HPDE6-E6E7 (cell line): ENCODE data around the gene PLAU.
"Not testable (repeated sequence)": the region's sequence is repeated elsewhere in the genome, so short reads cannot be mapped to it uniquely, and the experiment has no call there.

Source experiments
- DNase-seq: peaks from one replicate; pipeline ENCODE4 v3.0.0; 2011; ENCODE audit warnings: missing footprints; ENCODE audit errors: extremely low spot score

PLAU gene

GRCh38 chr10:73922007-73922863 lies 11.3 kb downstream of the PLAU start:
- no peak for DNase-seq

GRCh38 chr10:73922864-73923133 lies 11.9 kb downstream of the PLAU start:
- no peak for DNase-seq

- DNase-seq: no peak
Measured at GRCh38 chr10:73923935-73924598, 13.1 kb downstream of the PLAU start.

GRCh38 chr10:73924935-73925334 lies 14.0 kb downstream of the PLAU start:
- no peak for DNase-seq

GRCh38 chr10:73925539-73925938 lies 14.6 kb downstream of the PLAU start:
- no peak for DNase-seq

GRCh38 chr10:73926152-73926764 lies 15.3 kb downstream of the PLAU start:
- no peak for DNase-seq

GRCh38 chr10:73930630-73931327 lies 19.8 kb downstream of the PLAU start:
- DNase-seq: not testable (repeated sequence)

GRCh38 chr10:73931767-73932619 lies 21.1 kb downstream of the PLAU start:
- DNase-seq: peak; percentile 100

- no peak for DNase-seq
Measured at GRCh38 chr10:73932620-73933112, 21.7 kb downstream of the PLAU start.

- no peak for DNase-seq
Measured at GRCh38 chr10:73934074-73934473, 23.1 kb downstream of the PLAU start.

- no peak for DNase-seq
Measured at GRCh38 chr10:73935895-73936294, 25.0 kb downstream of the PLAU start.

GRCh38 chr10:73937333-73938043 lies 26.6 kb downstream of the PLAU start:
- no peak for DNase-seq

- peak; percentile 66 for DNase-seq
Measured at GRCh38 chr10:73940634-73941221, 29.8 kb downstream of the PLAU start.

- no peak for DNase-seq
Measured at GRCh38 chr10:73941300-73941699, 30.4 kb downstream of the PLAU start.

GRCh38 chr10:73944356-73945100 lies 33.6 kb downstream of the PLAU start:
- DNase-seq: no peak

- no peak for DNase-seq
Measured at GRCh38 chr10:73946253-73947145, 35.6 kb downstream of the PLAU start.

- DNase-seq: no peak
Measured at GRCh38 chr10:73948947-73949633, 38.2 kb downstream of the PLAU start.
